ENCODE results near the gene SMPD3. TPM values are rescaled to one million over a fixed set of nuclear protein-coding genes. Genes with fewer than 3 reads are reported as not detected.

SMPD3 gene
- total and polyA plus RNA-seq, 2 donors: 0.18 to 2.0 TPM

- no peaks in the 10 kb centered on the region for H3K4me1 ChIP-seq (ENCODE audit: insufficient read depth)
- no peak overlapping the region for H3K27ac ChIP-seq (ENCODE audit: low read depth)
- WGBS: 70% methylated on average over 4 of the region's 4 CpGs
- no peaks in the 10 kb centered on the region for H3K36me3 ChIP-seq (ENCODE audit: insufficient read depth)
- no peak overlapping the region for H3K4me3 ChIP-seq (ENCODE audit: low read depth, low read length)
- DNase-seq (ENCODE audit: extremely low spot score): no peak
These were observed 11.1 kb upstream of the SMPD3 start for GRCh38 chr16:68459457-68459856.

GRCh38 chr16:68458551-68458950, 10.2 kb upstream of the SMPD3 start:
- no peaks in the 10 kb centered on the region for H3K4me1 ChIP-seq (ENCODE audit: insufficient read depth)
- no peak overlapping the region for H3K27ac ChIP-seq (ENCODE audit: low read depth)
- no peak for DNase-seq (ENCODE audit: extremely low spot score)
- H3K36me3 ChIP-seq (ENCODE audit: insufficient read depth): no peaks in the 10 kb centered on the region
- H3K4me3 ChIP-seq (ENCODE audit: low read depth, low read length): no peak overlapping the region
- WGBS: 70% methylated on average over 2 of the region's 2 CpGs

- H3K27ac ChIP-seq (ENCODE audit: low read depth): no peak overlapping the region
- WGBS: 90% methylated on average over 3 of the region's 3 CpGs
- DNase-seq (ENCODE audit: extremely low spot score): no peak
- no peaks in the 10 kb centered on the region for H3K4me1 ChIP-seq (ENCODE audit: insufficient read depth)
- no peak overlapping the region for H3K4me3 ChIP-seq (ENCODE audit: low read depth, low read length)
- no peaks in the 10 kb centered on the region for H3K36me3 ChIP-seq (ENCODE audit: insufficient read depth)
These were observed 9.8 kb upstream of the SMPD3 start for GRCh38 chr16:68458101-68458500.

- Histone ChIP-seq H3K27ac (ENCODE audit: low read depth) (no peak overlapping the region), H3K36me3 (ENCODE audit: insufficient read depth) (no peaks in the 10 kb centered on the region), H3K4me3 (ENCODE audit: low read depth, low read length) (no peak overlapping the region), H3K4me1 (ENCODE audit: insufficient read depth) (no peaks in the 10 kb centered on the region)
- 85% methylated on average over 3 of the region's 3 CpGs for WGBS
- no peak for DNase-seq (ENCODE audit: extremely low spot score)
These were observed 7.3 kb upstream of the SMPD3 start for GRCh38 chr16:68455631-68456030.

GRCh38 chr16:68454920-68455435, 6.7 kb upstream of the SMPD3 start:
- Histone ChIP-seq H3K36me3 (ENCODE audit: insufficient read depth) (no peaks in the 10 kb centered on the region), H3K4me1 (ENCODE audit: insufficient read depth) (no peaks in the 10 kb centered on the region), H3K27ac (ENCODE audit: low read depth) (no peak overlapping the region), H3K4me3 (ENCODE audit: low read depth, low read length) (no peak overlapping the region)
- 54% methylated on average over 5 of the region's 5 CpGs for WGBS
- DNase-seq (ENCODE audit: extremely low spot score): no peak

- no peaks in the 10 kb centered on the region for H3K4me1 ChIP-seq (ENCODE audit: insufficient read depth)
- no peak overlapping the region for H3K4me3 ChIP-seq (ENCODE audit: low read depth, low read length)
- H3K36me3 ChIP-seq (ENCODE audit: insufficient read depth): no peaks in the 10 kb centered on the region
- no peak for DNase-seq (ENCODE audit: extremely low spot score)
- H3K27ac ChIP-seq (ENCODE audit: low read depth): no peak overlapping the region
- 90% methylated on average over 2 of the region's 2 CpGs for WGBS
These were observed 5.5 kb upstream of the SMPD3 start for GRCh38 chr16:68453816-68454215.

GRCh38 chr16:68452176-68452575, 3.9 kb upstream of the SMPD3 start:
- no peaks in the 10 kb centered on the region for H3K36me3 ChIP-seq (ENCODE audit: insufficient read depth)
- no peak for DNase-seq (ENCODE audit: extremely low spot score)
- H3K4me1 ChIP-seq (ENCODE audit: insufficient read depth): no peaks in the 10 kb centered on the region
- no peak overlapping the region for H3K27ac ChIP-seq (ENCODE audit: low read depth)
- no peak overlapping the region for H3K4me3 ChIP-seq (ENCODE audit: low read depth, low read length)
- 13% methylated on average over 1 of the region's 1 CpG for WGBS

GRCh38 chr16:68451676-68452075, 3.4 kb upstream of the SMPD3 start:
- H3K27ac ChIP-seq (ENCODE audit: low read depth): no peak overlapping the region
- no peak overlapping the region for H3K4me3 ChIP-seq (ENCODE audit: low read depth, low read length)
- H3K4me1 ChIP-seq (ENCODE audit: insufficient read depth): no peaks in the 10 kb centered on the region
- no peaks in the 10 kb centered on the region for H3K36me3 ChIP-seq (ENCODE audit: insufficient read depth)
- DNase-seq (ENCODE audit: extremely low spot score): no peak
- WGBS: 73% methylated on average over 1 of the region's 1 CpG

- WGBS: 38% methylated on average over 3 of the region's 3 CpGs
- H3K27ac ChIP-seq (ENCODE audit: low read depth): no peak overlapping the region
- H3K4me3 ChIP-seq (ENCODE audit: low read depth, low read length): no peak overlapping the region
- H3K36me3 ChIP-seq (ENCODE audit: insufficient read depth): no peaks in the 10 kb centered on the region
- H3K4me1 ChIP-seq (ENCODE audit: insufficient read depth): no peaks in the 10 kb centered on the region
- no peak for DNase-seq (ENCODE audit: extremely low spot score)
These were observed 2.5 kb upstream of the SMPD3 start for GRCh38 chr16:68450741-68451255.

- Histone ChIP-seq H3K4me3 (ENCODE audit: low read depth, low read length) (peak overlapping the region; percentile 38), H3K27ac (ENCODE audit: low read depth) (no peak overlapping the region)
These were observed 502 bp downstream of the SMPD3 start for GRCh38 chr16:68447653-68448359.

GRCh38 chr16:68446681-68447652, 1.3 kb downstream of the SMPD3 start:
- Histone ChIP-seq H3K27ac (ENCODE audit: low read depth) (no peak overlapping the region), H3K36me3 (ENCODE audit: insufficient read depth) (no peaks in the 10 kb centered on the region), H3K4me1 (ENCODE audit: insufficient read depth) (no peaks in the 10 kb centered on the region), H3K4me3 (ENCODE audit: low read depth, low read length) (no peak overlapping the region)
- whole genome bisulfite sequencing: 17% methylated on average over 73 of the region's 73 CpGs
- no peak for DNase-seq (ENCODE audit: extremely low spot score)

More at GRCh38 chr16:68447653-68448359, 502 bp downstream of the SMPD3 start:
- no peak for DNase-seq (ENCODE audit: extremely low spot score)
- H3K36me3 ChIP-seq (ENCODE audit: insufficient read depth): no peaks in the 10 kb centered on the region
- no peaks in the 10 kb centered on the region for H3K4me1 ChIP-seq (ENCODE audit: insufficient read depth)
- 3% methylated on average over 36 of the region's 36 CpGs for WGBS

- H3K27ac ChIP-seq (ENCODE audit: low read depth): no peak overlapping the region
- no peak overlapping the region for H3K4me3 ChIP-seq (ENCODE audit: low read depth, low read length)
- H3K4me1 ChIP-seq (ENCODE audit: insufficient read depth): no peaks in the 10 kb centered on the region
- H3K36me3 ChIP-seq (ENCODE audit: insufficient read depth): no peaks in the 10 kb centered on the region
- no peak for DNase-seq (ENCODE audit: extremely low spot score)
- WGBS: 0% methylated on average over 1 of the region's 1 CpG
These were observed 2.9 kb downstream of the SMPD3 start for GRCh38 chr16:68445458-68445857.

- no peak overlapping the region for H3K4me3 ChIP-seq (ENCODE audit: low read depth, low read length)
These were observed 4.2 kb downstream of the SMPD3 start for GRCh38 chr16:68444056-68444657.

More at GRCh38 chr16:68444056-68444657, 4.2 kb downstream of the SMPD3 start:
- Histone ChIP-seq H3K4me1 (ENCODE audit: insufficient read depth) (no peaks in the 10 kb centered on the region), H3K36me3 (ENCODE audit: insufficient read depth) (no peaks in the 10 kb centered on the region), H3K27ac (ENCODE audit: low read depth) (no peak overlapping the region)
- 16% methylated on average over 3 of the region's 3 CpGs for WGBS
- DNase-seq (ENCODE audit: extremely low spot score): peak; percentile 25
